ENCODE results near the gene TNPO3.

Gene TNPO3

DNA sequence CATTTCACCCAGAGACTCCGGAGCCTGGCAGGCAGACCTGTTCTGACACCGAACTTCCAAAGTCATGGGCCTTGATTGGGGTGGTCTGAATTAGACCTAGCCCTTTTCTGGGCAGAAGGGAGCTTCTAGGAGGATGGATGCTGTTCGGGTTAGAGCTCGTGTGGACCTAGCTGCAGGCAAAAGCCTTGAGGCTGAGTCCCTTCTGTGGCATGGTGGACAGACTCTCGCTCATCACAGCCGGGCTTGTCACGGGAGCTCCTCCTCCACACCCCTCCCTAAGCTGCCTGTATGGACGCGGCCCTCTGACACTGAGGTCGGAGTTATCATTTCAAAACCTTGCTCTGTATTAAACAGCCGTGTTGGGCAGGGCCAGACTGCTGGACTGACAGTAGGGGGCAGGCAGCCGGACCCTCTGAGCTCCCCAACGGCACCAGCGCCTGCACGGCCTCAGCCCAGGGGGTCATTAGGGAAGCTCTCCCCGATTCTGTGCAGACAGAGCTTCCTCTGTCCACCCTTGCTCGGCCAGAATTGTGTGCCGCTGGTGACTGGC, 115.0 kb downstream of the TNPO3 start:
- POLR2A ChIA-PET: interaction anchor here (0.6 to 3.7 kb wide), 15 partner anchors 9 to 389 kb away, joined by 3 to 14 read pairs (median 4); partner anchors contain the start of gene TNPO3

DNA sequence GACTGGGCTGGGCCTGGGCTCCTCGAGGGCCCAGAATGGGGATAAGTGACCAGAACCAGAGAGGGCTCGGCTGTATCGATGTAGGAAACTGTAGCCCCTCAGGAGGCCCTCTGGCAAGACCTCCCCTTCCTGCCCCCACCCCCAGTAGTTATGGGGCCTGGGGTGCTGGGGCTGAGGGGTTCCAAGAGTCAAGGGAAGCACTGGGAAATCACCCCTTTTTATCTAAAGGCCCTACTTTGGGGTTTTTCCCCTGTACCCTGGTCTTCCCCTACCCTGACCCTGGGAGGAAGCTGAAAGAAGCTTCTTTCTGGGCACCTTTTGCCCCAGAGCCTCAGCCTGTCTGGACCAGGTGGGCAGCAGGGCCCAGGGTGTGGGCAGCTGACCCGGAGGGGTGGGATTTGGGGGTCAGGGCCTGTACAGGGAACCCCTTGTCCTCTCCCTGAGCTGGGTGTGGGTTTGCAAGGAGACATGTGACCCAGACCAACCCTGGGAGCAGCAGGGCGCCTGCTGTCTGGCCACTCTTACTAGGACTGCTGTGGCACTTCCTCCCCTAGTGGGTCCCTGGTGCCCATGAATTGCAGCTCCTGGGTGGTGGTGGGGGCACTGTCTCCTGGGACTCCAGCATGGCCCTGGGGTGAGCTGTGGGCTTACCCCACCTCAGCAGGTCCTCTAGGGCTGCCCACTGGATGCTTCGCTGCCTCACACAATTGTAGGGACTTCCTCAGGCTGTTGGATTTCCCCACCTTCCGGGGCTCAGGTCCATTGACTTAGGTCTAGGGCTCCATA, 115.6 kb downstream of the TNPO3 start:
- DNase-seq (ENCODE audit: extremely low spot score): peak; percentile 71
- POLR2A ChIA-PET: interaction anchor here (0.6 to 2.9 kb wide), 12 partner anchors 10 to 388 kb away, joined by 3 to 14 read pairs (median 4); partner anchors contain the start of gene TNPO3
- CTCF ChIA-PET: interaction anchor here (0.6 to 11.8 kb wide), 11 partner anchors 10 to 275 kb away, joined by 3 to 140 read pairs (median 3); no protein-coding TSS in a partner anchor
- TF ChIP-seq, protein P1, sequence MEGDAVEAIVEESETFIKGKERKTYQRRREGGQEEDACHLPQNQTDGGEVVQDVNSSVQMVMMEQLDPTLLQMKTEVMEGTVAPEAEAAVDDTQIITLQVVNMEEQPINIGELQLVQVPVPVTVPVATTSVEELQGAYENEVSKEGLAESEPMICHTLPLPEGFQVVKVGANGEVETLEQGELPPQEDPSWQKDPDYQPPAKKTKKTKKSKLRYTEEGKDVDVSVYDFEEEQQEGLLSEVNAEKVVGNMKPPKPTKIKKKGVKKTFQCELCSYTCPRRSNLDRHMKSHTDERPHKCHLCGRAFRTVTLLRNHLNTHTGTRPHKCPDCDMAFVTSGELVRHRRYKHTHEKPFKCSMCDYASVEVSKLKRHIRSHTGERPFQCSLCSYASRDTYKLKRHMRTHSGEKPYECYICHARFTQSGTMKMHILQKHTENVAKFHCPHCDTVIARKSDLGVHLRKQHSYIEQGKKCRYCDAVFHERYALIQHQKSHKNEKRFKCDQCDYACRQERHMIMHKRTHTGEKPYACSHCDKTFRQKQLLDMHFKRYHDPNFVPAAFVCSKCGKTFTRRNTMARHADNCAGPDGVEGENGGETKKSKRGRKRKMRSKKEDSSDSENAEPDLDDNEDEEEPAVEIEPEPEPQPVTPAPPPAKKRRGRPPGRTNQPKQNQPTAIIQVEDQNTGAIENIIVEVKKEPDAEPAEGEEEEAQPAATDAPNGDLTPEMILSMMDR (IDR thresholded peaks at IDR 0.05; ENCODE audit: control extremely low read depth, extremely low read depth, low read depth, missing control alignments): no peak

More for the DNA sequence above, 115.0 kb downstream of the TNPO3 start:
- TF ChIP-seq, protein P1 (IDR thresholded peaks at IDR 0.05; ENCODE audit: control extremely low read depth, extremely low read depth, low read depth, missing control alignments): peak; percentile 46
- DNase-seq (ENCODE audit: extremely low spot score): peak; percentile 73
- CTCF ChIA-PET: interaction anchor here (0.6 to 11.8 kb wide), 14 partner anchors 10 to 274 kb away, joined by 3 to 140 read pairs (median 3); no protein-coding TSS in a partner anchor

DNA sequence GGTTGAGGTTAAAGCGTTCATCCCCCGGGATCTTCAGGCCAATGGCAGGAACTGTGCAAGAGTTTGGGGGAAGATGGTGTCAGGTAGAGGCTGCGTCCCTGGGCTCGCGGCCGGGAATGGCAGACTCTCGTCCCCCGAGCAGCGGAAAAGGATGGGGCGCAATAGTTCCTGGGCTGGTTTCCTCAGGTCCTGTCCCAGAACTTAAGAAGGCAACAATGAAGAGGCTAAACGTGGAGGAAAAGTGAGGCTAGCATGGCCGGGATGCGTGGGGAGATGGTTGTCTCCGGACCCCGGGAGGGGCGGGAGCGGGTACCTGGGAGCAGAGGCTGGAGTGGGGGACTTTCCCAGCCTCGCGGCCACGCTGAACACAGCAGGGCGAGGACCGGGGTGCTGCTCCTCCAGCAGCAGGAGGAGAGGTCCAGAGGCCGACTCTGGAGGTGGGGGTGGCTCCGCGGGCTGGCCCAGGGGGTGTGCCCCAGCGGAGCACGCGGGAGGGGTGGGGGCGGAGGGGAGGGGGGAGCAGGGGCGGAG, 116.3 kb downstream of the TNPO3 start:
- DNase-seq (ENCODE audit: extremely low spot score): no peak
- TF ChIP-seq, protein P1 (IDR thresholded peaks at IDR 0.05; ENCODE audit: control extremely low read depth, extremely low read depth, low read depth, missing control alignments): no peak
- ChIA-PET CTCF (interaction anchor here (1.1 to 11.8 kb wide), 5 partner anchors 9 to 153 kb away, joined by 3 to 140 read pairs (median 3); no protein-coding TSS in a partner anchor), POLR2A (interaction anchor here (1.2 to 2.9 kb wide), 3 partner anchors 10 to 24 kb away, joined by 3 to 12 read pairs (median 10); no protein-coding TSS in a partner anchor)

DNA sequence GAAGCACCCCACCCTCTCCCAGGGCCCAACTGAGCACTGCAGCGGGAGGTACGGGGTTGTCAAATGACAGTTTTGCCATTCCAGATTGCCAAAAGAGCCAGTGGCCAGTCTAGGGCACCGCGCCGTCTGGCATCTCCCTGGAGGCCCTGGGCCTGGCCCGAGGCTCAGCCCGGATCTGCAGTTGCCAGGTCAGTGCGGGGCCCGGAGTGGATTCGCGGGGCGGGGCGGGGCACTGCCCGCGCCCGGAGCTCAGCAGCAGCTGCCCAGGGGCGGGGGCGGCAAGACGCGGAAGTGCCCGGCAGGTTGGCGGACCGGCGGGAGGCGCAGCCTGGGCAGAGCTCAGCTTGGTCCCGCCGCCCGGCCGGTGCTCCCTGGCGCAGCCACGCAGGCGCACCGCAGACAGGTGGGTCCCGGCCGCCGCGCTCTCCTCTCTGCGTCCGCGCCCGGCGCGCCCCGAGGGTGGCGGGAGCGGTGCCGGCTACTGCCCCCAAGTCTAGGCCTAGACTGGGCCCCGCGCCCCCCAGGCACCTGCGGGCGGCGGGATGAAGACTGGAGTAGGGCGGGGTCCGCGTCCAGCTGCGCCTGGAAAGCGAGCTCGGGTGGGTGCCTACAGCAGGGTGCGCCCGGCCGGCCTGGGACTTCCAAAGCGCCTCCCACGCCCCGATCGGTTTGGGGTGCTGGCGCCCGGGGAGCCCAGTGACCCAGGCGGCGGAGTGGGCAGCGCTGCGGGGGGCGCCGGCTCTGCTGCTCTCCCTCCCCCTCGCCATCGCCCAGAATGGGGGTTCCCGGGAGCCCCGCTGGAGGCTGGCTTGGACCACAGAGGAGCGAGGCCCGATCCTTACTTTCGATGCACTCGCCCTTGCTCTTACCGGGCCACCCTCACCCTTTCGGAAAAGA, 117.0 kb downstream of the TNPO3 start, which contains the start of gene IRF5:
TSS of gene IRF5 (plus strand) at position 281 of the 897 bp plus-strand sequence. CDS start 4,155 bp downstream, outside the sequence.
- ChIA-PET CTCF (interaction anchor here (0.9 to 2.1 kb wide), 4 partner anchors 10 to 154 kb away, joined by 3 to 7 read pairs (median 3); no protein-coding TSS in a partner anchor), POLR2A (interaction anchor here (0.6 to 1.0 kb wide), 3 partner anchors 10 to 593 kb away, joined by 3 to 4 read pairs (median 3); no protein-coding TSS in a partner anchor)
- DNase-seq (ENCODE audit: extremely low spot score): peak; percentile 49
- TF ChIP-seq, protein P1 (IDR thresholded peaks at IDR 0.05; ENCODE audit: control extremely low read depth, extremely low read depth, low read depth, missing control alignments): no peak

DNA sequence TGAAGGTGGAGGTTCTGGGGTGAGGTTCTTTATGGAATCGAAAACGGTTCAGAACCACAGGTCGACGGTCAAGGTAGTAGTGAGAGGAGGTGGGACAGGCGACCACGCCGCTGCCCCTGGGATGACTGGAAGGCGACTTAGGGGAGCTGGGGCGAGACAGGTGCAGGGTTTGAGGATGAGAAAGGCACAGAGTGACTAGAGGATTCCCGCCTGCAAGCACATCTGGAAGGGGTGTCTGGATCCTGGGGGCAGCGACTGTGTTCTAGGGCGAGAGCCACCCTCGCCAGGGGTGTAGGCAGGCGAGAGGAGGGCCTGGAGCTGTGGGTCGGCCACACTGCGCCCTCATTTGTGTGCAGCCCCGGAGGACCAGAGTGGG, 117.7 kb downstream of the TNPO3 start:
- POLR2A ChIA-PET: interaction anchor here (1.0 to 1.1 kb wide), 3 partner anchors 10 to 27 kb away, joined by 3 to 4 read pairs (median 3); partner anchors contain the start of gene KCP
- CTCF ChIA-PET: interaction anchor here (0.9 to 2.1 kb wide), 6 partner anchors 11 to 154 kb away, joined by 3 to 7 read pairs (median 4); no protein-coding TSS in a partner anchor
- TF ChIP-seq, protein P1 (IDR thresholded peaks at IDR 0.05; ENCODE audit: control extremely low read depth, extremely low read depth, low read depth, missing control alignments): no peak
- DNase-seq (ENCODE audit: extremely low spot score): no peak
